Measurements from ENCODE around the gene LRRN4. TPM values are rescaled to one million over a fixed set of nuclear protein-coding genes. Genes with fewer than 3 reads are reported as not detected.

Gene LRRN4
- total and polyA plus RNA-seq, 2 of the 8 experiments (the other 6 are each of a cell fraction or from before 2014, with no cell fraction given): 0.21 to 0.89 TPM

DNA sequence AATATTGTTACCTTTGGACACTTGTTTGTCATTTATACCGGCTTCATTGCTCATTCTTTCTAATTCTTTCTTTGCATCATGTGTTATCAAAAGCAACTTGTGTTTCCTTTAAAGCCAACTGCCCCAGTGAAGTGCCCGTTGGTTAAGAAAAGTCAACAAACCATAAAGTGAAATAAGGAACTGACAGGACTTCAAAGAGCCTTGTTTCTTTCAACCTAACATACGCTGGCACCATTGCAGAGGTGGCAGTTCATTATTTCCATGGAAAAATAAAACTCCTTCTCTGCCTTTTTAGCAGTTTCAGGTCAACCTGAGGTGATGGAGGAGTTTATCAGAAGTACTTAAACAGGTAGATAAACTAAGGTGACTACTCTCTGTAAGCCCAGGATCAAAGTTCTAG lies 40.2 kb upstream of the LRRN4 start:
- H2BK5ac ChIP-seq (ENCODE audit: low read depth, low read length): no peak overlapping the region
- DNase-seq (ENCODE audit: low read depth in 1 of 2, low spot score in 2 of 2) (no peak), FAIRE-seq (no peak)
- H2AFZ ChIP-seq (ENCODE audit: low read length): no peak overlapping the region
- H3K4me2 ChIP-seq (ENCODE audit: insufficient read depth in 1 of 2, low read depth in 2 of 2, low read length in 2 of 2): no peak overlapping the region
- no peak overlapping the region for H3K14ac ChIP-seq (ENCODE audit: insufficient read length)
- H3K4me3 ChIP-seq (ENCODE audit: extremely low read depth in 1 of 4, insufficient read depth in 2 of 4, low read depth in 3 of 4, low read length in 4 of 4): no peak overlapping the region
- no peaks in the 10 kb centered on the region for H3K4me1 ChIP-seq (replicated peaks in 1 of 4; ENCODE audit: control insufficient read depth in 3 of 4, insufficient read depth in 4 of 4, low read length in 3 of 4)
- H3K9ac ChIP-seq (replicated peaks in 1 of 4; ENCODE audit: extremely low read depth in 1 of 4, low read depth in 3 of 4, low read length in 3 of 4): no peak overlapping the region
- no peak overlapping the region for H4K8ac ChIP-seq (ENCODE audit: extremely low read depth, insufficient read depth, low read length)
- no peak overlapping the region for H2AK5ac ChIP-seq (ENCODE audit: low read depth, low read length)
- no peaks in the 10 kb centered on the region for H3K9me3 ChIP-seq (ENCODE audit: insufficient read depth in 2 of 2, low read depth in 1 of 2, low read length in 1 of 2)
- H2BK12ac ChIP-seq (ENCODE audit: low read depth, low read length): no peak overlapping the region
- H3K23me2 ChIP-seq (ENCODE audit: low read depth, low read length): no peaks in the 10 kb centered on the region
- no peak overlapping the region for H4K5ac ChIP-seq (ENCODE audit: insufficient read length, low read depth, low read length)
- CTCF ChIA-PET (ENCODE audit: partially characterized antibody): no interaction called here
- H3K36me3 ChIP-seq (ENCODE audit: control insufficient read depth in 2 of 4, insufficient read depth in 4 of 4, low read length in 3 of 4): peaks cover 0 to 22% (median 2%) of the 10 kb centered on the region in 4 experiments; a peak in 4 of 8 replicates
- no peaks in the 10 kb centered on the region for H4K20me1 ChIP-seq (replicated peaks in 1 of 2; ENCODE audit: control insufficient read depth in 1 of 2, insufficient read depth in 2 of 2, low read length in 2 of 2)
- no peak overlapping the region for H4K91ac ChIP-seq (replicated peaks; ENCODE audit: insufficient read length, low read length)
- H3K18ac ChIP-seq (ENCODE audit: extremely low read depth, low read length): no peak overlapping the region
- H3K4ac ChIP-seq (replicated peaks; ENCODE audit: insufficient read length, low read depth, low read length): no peak overlapping the region
- WGBS, 2 experiments (ENCODE audit: extremely low coverage in 1 of 2, insufficient coverage in 1 of 2, insufficient read length in 1 of 2, insufficient replicate concordance in 2 of 2, low coverage in 1 of 2, low lambda C conversion rate in 2 of 2, missing lambda C conversion rate in 1 of 2): 96% methylated on average over 3 of the region's 3 CpGs; no CpG with 5 or more reads in 1 of the 2 experiments
- POLR2A ChIA-PET (ENCODE audit: partially characterized antibody): no interaction called here
- no peak overlapping the region for H2BK15ac ChIP-seq (ENCODE audit: low read length)
- no peak for TF ChIP-seq ASH2L (IDR thresholded peaks at IDR 0.05; ENCODE audit: low read length)
- TF ChIP-seq, protein P1, sequence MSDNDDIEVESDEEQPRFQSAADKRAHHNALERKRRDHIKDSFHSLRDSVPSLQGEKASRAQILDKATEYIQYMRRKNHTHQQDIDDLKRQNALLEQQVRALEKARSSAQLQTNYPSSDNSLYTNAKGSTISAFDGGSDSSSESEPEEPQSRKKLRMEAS (IDR thresholded peaks at IDR 0.05): no peak
- no peak for TF ChIP-seq POLR2AphosphoS5 (IDR thresholded peaks at IDR 0.05; ENCODE audit: low read depth, low read length)
- TF ChIP-seq POLR2A (IDR thresholded peaks at IDR 0.05; ENCODE audit: control extremely low read depth in 1 of 2, low read depth in 2 of 2, low read length in 2 of 2): no peak
- no peak for TF ChIP-seq MAFK (IDR thresholded peaks at IDR 0.05; ENCODE audit: low read depth, low read length)
- H3K56ac ChIP-seq (replicated peaks; ENCODE audit: insufficient read length, low read depth, low read length): no peak overlapping the region
- H3K27ac ChIP-seq (ENCODE audit: low read depth, low read length): no peak overlapping the region
- no peaks in the 10 kb centered on the region for H3K27me3 ChIP-seq (replicated peaks in 1 of 4; ENCODE audit: control insufficient read depth in 3 of 4, extremely low read depth in 1 of 4, insufficient read depth in 3 of 4, low read length in 3 of 4)
- no peak overlapping the region for H3K23ac ChIP-seq (ENCODE audit: insufficient read length)
- no peak overlapping the region for H2BK20ac ChIP-seq (ENCODE audit: low read length)
- no peaks in the 10 kb centered on the region for H3K79me1 ChIP-seq (ENCODE audit: low read depth, low read length)
- H3K79me2 ChIP-seq (ENCODE audit: control insufficient read depth in 1 of 2, insufficient read depth in 2 of 2, low read length in 2 of 2): no peaks in the 10 kb centered on the region
- no peak overlapping the region for H2BK120ac ChIP-seq (replicated peaks; ENCODE audit: low read depth, low read length)

Data from H1 (cell line).